ENCODE results near the gene LGALS3. TPM values are rescaled to one million over a fixed set of nuclear protein-coding genes. Genes with fewer than 3 reads are reported as not detected.

Gene LGALS3
- total and polyA plus RNA-seq, 8 donors, result 163 to 676 (median 270) TPM

DNA sequence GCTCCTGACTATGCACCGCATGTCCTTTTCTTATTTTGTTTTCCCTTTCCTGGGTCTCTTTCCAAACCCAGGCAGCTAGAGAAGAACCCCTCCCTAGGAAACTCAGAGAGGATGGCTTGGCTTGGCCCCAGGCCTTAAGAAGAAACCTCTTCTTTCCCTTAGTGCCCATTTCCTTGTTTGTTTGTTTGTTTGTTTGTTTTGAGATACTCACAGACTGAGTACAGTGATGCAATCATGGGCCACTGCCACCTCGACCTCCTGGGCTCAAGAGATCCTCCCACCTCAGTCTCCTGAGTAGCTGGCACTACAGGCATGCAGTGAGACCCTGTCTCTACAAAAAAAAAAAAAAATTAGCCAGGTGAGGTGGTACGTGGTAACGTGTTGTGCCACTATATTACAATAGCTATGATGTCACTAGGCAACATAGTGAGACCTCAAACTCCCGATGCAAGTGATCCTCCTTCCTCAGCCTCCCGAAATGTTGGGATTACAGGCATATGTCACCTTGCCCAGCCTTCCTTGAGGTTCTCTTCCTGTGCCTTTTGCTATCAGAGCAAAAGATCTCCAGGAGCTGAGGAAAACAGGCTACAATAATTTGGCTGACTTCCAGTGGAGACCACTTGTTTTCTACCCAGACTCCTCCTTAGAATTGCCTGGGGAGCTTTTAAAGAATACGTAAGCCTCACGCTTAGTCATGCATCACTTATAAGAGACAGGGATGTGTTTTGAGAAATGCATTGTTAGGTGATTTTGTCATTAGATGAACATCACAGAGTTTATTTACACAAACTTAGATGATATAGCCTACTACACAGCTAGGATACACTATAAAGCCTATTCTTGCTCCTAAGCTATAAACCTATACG is 34.5 kb upstream of the LGALS3 start:
- H3K36me3 ChIP-seq, result no peaks in the 10 kb centered on the region
- H3K9me3 ChIP-seq, result no peaks in the 10 kb centered on the region
- H3K27me3 ChIP-seq, result no peaks in the 10 kb centered on the region
- H3K27ac ChIP-seq, result no peak overlapping the region
- peaks cover 0 to 27% (median 12%) of the 10 kb centered on the region in 4 donors for H3K4me1 ChIP-seq
- no peak overlapping the region for H3K4me3 ChIP-seq
- no peak for DNase-seq
- intact Hi-C loops (cut with DNase I; ENCODE audit: low total_unique reads), result loop anchor here (5.0 kb wide), 1 partner anchor 63 kb away; no protein-coding TSS in a partner anchor
- WGBS, 5 donors, result 77 to 85% (median 82%) methylated on average over 9 of the region's 9 CpGs
- no peak for TF ChIP-seq EP300 (IDR thresholded peaks at IDR 0.05)
- TF ChIP-seq POLR2A (IDR thresholded peaks at IDR 0.05), result no peak
- TF ChIP-seq POLR2AphosphoS5 (IDR thresholded peaks at IDR 0.05), result no peak
- TF ChIP-seq, protein P1, sequence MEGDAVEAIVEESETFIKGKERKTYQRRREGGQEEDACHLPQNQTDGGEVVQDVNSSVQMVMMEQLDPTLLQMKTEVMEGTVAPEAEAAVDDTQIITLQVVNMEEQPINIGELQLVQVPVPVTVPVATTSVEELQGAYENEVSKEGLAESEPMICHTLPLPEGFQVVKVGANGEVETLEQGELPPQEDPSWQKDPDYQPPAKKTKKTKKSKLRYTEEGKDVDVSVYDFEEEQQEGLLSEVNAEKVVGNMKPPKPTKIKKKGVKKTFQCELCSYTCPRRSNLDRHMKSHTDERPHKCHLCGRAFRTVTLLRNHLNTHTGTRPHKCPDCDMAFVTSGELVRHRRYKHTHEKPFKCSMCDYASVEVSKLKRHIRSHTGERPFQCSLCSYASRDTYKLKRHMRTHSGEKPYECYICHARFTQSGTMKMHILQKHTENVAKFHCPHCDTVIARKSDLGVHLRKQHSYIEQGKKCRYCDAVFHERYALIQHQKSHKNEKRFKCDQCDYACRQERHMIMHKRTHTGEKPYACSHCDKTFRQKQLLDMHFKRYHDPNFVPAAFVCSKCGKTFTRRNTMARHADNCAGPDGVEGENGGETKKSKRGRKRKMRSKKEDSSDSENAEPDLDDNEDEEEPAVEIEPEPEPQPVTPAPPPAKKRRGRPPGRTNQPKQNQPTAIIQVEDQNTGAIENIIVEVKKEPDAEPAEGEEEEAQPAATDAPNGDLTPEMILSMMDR (IDR thresholded peaks at IDR 0.05), result no peak

DNA sequence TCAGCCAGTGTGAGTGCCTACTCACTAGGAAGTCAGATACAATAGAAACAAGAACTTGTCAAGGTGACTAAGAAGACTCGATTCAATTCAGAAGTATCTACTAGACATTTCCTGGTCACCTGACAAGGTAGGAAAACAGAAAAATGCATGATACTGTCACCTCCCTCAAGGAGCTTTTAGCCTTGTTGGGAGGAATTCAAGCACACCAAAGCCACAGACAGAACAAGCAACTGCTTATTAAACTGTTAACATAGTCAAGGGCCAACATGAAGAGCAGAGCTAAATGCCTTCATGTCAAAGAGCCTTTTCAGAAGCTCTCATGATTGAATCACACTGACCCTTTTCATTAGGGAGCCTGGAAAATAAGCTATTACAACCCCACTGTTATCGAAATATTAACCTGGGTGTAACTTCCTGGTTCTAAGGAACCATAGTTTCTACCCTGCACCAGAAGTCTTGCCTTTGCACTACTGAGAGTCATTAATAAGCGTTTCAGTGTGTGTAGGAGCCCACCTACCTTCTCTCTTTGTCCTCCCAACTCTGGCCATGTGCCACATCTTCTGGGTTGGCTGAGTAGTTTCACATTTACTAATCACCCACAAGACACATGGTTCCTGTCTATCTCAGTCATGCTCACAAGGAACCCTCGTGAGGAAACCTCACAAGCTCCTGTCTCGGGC is 31.0 kb upstream of the LGALS3 start:
- DNase-seq, result peak; percentile 49 to 53
- Histone ChIP-seq H3K9me3 (no peaks in the 10 kb centered on the region), H3K27me3 (no peaks in the 10 kb centered on the region), H3K27ac (peak overlapping the region; percentile 63 to 93 (median 89)), H3K4me1 (peaks cover 14 to 61% (median 38%) of the 10 kb centered on the region in 4 donors), H3K36me3 (no peaks in the 10 kb centered on the region), H3K4me3 (no peak overlapping the region)
- WGBS, 5 donors, result 35 to 52% (median 43%) methylated on average over 5 of the region's 5 CpGs
- TF ChIP-seq POLR2A (IDR thresholded peaks at IDR 0.05), result no peak
- intact Hi-C loops (cut with DNase I; ENCODE audit: low total_unique reads), result no loop called here

DNA sequence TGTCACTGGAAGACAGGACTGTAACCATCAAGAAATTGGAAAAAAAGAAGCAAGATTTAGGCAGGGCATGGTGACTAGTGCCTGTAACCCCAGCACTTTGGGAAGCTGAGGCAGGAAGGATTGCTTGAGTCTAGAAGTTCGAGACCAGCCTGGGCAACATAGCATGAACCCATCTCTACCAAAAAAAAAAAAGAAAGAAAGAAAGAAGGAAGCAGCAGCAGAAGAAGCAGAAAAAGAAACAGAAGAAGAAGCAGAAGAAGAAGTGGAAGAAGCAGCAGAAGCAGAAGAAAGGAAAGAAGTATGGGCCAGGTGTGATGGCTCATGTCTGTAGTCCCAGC is 30.5 kb upstream of the LGALS3 start:
- Histone ChIP-seq H3K4me3 (no peak overlapping the region), H3K9me3 (no peaks in the 10 kb centered on the region), H3K27me3 (no peaks in the 10 kb centered on the region), H3K27ac (peak overlapping the region; percentile 63 to 93 (median 89)), H3K4me1 (peaks cover 19 to 66% (median 44%) of the 10 kb centered on the region in 4 donors), H3K36me3 (no peaks in the 10 kb centered on the region)
- 79 to 93% (median 83%) methylated on average over 1 of the region's 1 CpG for WGBS, 5 donors
- DNase-seq, result no peak
- intact Hi-C loops (cut with DNase I; ENCODE audit: low total_unique reads), result no loop called here
- TF ChIP-seq, protein P1 (IDR thresholded peaks at IDR 0.05), result no peak
- TF ChIP-seq EP300 (IDR thresholded peaks at IDR 0.05) (no peak), POLR2AphosphoS5 (IDR thresholded peaks at IDR 0.05) (no peak), POLR2A (IDR thresholded peaks at IDR 0.05) (no peak)

DNA sequence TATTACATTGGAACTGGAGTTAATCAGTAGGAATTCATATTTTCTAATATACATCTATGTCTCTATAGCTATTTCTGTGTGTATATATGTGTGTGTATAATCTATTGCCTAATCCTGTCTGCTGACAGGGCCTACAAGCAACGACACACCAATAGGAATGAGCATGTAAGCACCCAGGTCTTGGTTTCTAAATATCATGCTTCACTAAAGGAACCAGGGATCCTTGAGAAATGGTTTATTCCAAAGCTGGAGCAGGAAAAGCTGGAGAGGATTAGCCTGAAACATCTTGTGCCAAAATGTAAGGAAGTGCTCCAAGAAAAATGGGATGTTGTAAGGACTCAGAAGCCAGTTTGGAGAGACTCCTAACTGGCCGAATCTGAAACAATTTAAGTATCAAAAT is 29.3 kb upstream of the LGALS3 start:
- no peaks in the 10 kb centered on the region for H3K36me3 ChIP-seq
- peaks cover 30 to 78% (median 52%) of the 10 kb centered on the region in 4 donors for H3K4me1 ChIP-seq
- no peak overlapping the region for H3K4me3 ChIP-seq
- peak in 1 of 2 donors; percentile 74 for DNase-seq
- no peaks in the 10 kb centered on the region for H3K9me3 ChIP-seq
- TF ChIP-seq, protein P1 (IDR thresholded peaks at IDR 0.05), result no peak
- no peak for TF ChIP-seq POLR2A (IDR thresholded peaks at IDR 0.05)
- peak in 2 of 3 donors; percentile 37 to 57 for TF ChIP-seq POLR2AphosphoS5 (IDR thresholded peaks at IDR 0.05)
- no peak for TF ChIP-seq EP300 (IDR thresholded peaks at IDR 0.05)
- H3K27ac ChIP-seq, result peak overlapping the region in 4 of 5 donors; percentile 70 to 93 (median 90)
- intact Hi-C loops (cut with DNase I; ENCODE audit: low total_unique reads), result no loop called here
- H3K27me3 ChIP-seq, result no peaks in the 10 kb centered on the region
- 39 to 77% (median 61%) methylated on average over 2 of the region's 2 CpGs for WGBS, 5 donors
